HG03442 (cell line): ENCODE results near the gene TIPIN.
"Not testable (repeated sequence)": the region's sequence is repeated elsewhere in the genome, so short reads cannot be mapped to it uniquely, and the experiment has no call there.

Experiments
- ATAC-seq: cut with Tn5 transposase; IDR thresholded peaks from one replicate; pipeline ENCODE4 v1.9.1; 2021; ENCODE audit warnings: mild to moderate bottlenecking, moderate library complexity; ENCODE audit not compliant: unreplicated experiment

TIPIN gene

DNA sequence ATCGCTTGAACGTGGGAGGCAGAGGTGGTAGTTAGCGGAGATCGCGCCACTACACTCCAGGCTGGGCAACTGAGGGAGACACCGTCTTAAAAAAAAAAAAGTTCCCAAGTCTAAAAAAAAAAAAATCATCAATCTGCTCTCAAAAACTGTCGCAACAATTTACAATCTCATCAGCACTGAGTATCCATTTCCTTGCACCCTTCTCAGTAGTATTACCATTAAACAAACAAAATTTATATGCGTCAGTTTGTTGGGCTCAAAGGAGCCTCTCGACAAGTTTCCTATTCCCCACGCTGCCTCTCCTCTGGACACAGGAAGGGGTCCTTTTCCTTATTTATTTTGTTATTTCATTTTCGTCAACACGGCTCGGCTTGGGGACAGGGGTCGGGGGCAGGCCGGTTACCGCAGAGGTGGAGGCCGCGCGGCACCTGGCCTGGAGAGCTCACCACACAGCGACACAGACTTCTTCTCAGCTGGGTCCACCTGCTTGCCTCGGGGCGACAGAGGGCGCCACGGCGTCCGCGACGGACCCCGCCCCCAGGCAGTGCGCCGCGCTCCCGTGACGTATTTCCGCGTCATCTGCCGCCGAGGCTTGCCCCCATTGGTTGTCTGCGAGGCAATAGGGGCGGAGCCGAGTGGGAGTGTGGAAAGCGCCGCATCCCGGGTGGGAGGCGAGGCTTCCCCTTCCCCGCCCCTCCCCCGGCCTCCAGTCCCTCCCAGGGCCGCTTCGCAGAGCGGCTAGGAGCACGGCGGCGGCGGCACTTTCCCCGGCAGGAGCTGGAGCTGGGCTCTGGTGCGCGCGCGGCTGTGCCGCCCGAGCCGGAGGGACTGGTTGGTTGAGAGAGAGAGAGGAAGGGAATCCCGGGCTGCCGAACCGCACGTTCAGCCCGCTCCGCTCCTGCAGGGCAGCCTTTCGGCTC, 30.0 kb upstream of the TIPIN start, which contains the start of gene MAP2K1:
Gene MAP2K1 (plus strand): TSS at position 709 of the 920 bp plus-strand sequence. CDS start 436 bp downstream, outside the sequence.
- peak; percentile 79 for ATAC-seq

DNA sequence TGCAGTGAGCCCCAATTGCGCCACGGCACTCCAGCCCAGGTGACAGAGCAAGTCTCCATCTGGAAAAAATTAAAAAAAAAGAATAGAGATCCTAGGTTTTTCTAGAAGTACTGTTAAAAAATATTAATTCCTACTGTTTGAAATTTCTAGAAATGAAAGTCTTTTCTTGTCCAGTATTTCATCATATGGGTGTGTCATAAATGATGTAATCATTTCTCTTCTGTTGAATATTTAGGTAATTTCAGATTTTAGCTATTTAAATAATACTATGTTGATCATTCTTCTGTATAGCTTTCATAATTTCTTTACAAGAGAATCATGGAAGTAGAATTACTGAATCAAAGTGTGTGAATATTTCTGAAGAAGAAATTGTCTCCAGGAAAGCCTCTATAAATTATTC, 24.9 kb upstream of the TIPIN start:
- not testable (repeated sequence) for ATAC-seq

DNA sequence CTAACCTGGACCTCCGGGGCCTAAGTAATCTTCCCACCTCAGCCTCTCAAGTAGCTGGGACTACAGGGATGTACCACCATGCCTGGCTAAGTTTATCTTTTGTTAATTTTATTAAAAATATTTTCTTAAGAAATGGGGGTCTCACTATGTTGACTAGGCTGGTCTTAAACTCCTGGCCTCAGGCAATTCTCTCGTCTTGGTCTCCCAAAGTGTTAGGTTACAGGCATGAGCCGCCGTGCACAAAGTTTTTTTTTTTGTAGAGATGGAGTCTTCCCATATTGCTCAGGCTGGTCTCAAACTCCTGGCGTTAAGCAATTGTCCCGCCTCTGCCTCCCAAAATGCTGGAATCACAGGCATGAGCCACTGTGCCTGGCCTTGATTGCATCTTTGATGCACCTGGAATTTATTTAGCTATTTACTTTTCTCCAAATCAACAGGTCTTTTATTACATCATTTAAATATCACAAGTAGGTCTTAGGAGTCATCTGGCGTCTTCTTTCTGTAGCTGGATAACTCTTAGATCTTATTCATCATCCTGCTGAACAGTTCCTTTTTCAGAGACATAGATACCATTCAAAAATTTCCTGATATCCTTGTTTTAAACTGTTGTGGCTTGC, 22.4 kb upstream of the TIPIN start:
- ATAC-seq: no peak

DNA sequence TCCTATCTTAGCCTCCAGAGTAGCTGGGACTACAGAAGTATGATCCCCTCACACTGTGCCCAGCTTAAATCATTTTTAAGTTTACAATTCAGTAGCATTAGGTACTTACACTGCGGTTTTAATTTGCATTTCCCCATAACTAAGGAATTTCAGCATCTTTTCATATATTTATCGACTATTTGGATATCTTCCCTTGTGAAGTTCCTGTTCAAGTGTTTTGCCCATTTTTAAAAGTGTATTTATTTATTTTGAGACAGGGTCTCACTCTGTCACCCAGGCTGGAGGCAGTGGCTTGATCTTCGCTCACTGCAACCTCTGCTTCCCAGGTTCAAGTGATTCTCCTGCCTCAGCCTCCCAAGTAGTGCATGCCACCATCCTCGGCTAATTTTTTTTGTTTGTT, 17.7 kb upstream of the TIPIN start:
- ATAC-seq: no peak

DNA sequence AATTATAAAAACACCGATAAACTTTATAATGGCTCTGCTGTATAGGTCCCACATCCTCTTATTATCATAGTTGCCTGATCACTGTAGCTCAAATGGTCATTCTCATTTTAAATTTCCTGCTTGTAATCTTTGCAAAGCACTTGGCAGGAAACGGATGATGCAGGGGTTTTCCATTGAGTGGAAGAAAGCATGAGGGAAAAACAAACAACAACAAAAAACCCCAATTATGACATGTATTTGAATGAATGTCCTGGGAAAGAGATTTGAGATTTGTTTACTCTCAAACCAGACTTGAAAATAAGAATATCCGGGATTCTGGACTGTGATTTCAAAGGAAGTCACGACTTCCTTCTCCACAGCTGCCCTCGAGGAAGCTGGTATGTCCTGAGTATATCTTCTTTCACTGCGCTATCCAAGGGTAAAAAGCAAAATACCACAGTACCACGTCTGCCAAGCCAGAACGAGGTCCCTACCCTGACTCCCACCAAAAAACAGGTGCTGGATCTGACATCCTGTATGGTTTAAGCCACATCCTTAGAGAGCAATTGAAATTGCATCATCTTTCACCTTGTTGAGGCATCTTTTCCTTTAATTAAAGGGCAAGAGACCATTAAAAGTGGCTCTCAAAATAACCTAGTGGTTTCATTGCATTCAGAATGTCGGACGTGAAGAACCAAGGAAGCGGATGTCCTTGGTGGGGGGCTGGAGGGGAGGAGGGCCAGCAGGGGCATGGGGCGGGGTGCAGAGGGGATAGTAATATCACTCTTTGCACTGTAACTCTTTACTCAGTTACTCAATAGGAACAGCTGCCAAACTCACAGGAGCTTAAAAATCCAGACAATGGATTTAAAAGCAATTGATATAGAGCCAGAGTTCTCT, 13.5 kb upstream of the TIPIN start:
- no peak for ATAC-seq

DNA sequence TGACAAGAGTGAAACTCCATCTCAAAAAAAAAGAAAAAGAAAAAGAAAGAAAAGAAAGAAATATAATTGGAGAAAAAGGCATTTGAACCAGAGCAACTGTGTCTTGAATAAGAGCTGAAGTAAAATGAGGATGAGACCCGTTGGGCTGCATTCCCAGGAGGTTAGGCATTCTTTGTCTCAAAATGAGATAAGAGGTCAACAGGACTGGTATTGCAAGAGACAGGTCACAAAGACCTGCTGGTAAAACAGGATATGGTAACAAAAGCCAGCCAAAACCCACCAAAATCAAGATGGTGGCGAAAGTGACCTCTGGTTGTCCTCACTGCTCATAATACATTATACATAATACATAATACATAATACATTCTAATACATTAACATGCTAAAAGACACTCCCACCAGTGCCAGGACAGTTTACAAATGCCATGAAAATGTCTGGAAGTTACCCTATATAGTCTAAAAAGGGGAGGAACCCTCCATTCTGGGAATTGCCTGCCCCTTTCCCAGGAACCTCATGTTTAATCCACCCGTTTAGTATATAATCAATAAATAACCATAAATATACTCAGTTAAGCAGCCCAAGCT, 8.6 kb upstream of the TIPIN start:
- ATAC-seq: no peak

DNA sequence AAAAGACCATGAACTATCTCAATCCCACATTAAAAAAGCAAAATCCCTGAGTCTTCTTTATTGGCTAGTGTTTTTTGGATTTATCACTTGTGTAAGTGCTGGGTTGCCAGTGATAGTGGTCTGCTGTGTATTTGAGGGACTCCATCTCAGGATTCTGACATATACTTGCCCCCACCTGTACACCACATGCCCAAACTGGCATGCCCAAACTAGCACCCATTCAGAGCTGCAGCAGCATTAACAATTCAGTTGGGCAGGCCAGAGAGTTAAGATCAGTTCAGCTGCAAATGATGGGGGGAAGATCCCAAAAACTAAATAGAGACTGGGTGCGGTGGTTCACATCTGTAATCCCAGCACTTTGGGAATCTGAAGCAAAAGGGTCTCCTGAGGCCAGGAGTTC, 6.3 kb upstream of the TIPIN start:
- ATAC-seq: no peak

DNA sequence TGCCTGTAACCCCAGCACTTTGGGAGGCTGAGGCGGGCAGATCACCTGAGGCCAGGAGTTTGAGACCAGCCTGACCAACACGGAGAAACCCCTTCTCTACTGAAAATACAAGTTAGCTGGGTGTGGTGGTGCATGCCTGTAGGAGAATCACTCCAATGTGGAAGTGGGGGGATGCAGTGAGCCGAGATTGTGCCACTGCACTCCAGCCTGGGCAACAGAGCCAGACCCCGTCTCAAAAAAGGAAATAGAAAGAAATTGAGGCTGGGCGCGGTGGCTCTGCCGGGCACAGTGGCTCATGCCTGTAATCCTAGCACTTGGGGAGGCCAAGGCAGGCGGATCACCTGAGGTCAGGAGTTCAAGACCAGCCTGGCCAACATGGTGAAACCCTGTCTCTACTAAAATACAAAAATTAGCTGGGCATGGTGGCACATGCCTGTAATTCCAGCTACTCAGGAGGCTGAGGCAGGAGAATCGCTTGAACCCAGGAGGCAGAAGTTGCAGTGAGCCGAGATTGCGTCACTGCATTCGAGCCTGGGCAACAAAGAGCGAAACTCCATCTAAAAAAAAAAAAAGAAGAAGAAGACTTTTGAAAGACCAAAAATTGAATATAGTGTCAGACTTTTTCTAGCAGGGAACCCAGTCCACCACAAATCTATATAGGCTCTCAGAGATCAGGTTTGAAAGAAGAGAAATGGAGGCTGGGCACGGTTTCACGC, 5.4 kb upstream of the TIPIN start:
- ATAC-seq: not testable (repeated sequence)

DNA sequence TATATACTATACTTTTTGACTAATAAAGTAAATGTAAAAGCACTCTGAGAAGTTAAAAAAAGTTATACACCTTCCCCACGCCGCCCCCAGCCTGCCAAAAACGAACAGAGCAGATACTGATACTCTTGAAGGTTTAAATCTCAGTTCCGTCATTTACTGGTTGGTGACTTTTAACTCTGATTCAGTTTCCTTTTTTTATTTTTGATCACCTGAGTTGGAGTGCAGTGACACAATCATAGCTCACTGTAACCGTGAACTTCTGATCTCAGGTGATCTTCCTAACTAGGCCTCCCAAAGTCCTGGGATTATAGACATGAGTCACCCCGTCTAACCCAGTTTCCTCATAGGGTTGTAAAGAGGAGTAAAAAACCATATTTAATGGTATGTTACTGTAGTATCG, 3.3 kb upstream of the TIPIN start:
- ATAC-seq: peak; percentile 29

DNA sequence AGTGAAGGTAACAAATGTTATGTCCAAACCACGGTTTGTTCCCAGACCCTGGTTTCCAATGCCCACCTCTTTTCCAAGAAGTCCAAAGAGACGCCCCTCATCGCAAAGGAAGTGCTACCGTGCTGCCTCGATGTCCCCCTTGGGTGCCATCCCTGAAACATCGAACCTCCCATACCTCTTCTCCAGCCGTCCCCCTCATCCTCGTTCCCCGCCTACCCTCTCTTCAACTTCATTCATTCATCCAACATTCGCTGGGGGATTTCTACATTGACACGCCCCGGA, 467 bp downstream of the TIPIN start:
- no peak for ATAC-seq

DNA sequence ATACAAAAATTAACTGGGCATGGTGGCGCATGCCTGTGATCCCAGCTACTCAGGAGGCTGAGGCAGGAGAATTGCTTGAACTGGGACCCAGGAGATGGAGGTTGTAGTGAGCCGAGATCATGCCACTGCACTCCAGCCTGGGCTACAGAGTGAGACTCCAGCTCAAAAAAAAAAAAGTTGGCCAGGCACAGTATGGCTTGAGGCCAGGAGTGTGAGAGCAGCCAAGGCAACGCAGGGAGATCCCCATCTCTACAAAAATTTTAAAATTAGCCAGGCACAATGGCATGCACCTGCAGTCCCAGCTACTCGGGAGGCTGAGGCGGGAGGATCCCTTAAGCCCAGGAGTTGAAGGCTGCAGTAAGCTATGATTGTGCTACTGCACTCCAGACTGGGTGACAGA, 8.0 kb downstream of the TIPIN start:
- not testable (repeated sequence) for ATAC-seq

DNA sequence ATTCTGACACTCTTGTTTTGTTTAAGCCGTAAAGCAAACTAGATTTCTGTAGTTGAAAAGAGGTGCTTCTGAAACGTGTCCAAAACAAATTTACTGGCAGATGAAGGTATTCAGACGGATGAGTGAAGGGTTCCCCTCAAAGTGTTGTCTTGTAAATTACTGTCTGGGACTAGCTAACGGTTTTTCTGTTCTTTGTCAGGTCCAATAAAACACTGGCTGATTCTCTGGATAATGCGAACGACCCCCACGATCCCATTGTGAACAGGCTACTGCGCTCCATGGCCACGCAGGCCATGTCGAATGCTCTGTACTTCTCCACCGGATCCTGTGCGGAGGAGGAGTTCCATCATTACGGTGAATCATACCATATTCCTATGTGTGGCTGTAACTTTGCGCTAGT, 27.7 kb downstream of the TIPIN start:
- no peak for ATAC-seq

DNA sequence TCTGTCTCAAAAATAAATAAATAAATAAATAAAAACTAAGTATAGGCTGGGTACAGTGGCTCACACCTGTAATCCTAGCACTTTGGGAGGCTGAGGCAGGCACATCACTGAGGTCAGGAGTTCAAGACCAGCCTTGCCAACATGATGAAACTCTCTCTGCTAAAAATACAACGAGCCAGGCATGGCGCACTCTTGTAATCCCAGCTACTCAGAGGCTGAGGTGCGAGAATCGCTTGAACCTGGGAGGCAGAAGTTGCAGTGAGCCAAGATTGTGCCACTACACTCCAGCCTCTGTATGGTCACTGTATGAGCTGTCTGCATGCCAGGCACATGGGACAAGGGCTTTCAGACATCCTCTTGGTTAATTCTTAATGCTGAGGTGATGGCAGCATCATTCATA, 28.7 kb downstream of the TIPIN start:
- no peak for ATAC-seq

DNA sequence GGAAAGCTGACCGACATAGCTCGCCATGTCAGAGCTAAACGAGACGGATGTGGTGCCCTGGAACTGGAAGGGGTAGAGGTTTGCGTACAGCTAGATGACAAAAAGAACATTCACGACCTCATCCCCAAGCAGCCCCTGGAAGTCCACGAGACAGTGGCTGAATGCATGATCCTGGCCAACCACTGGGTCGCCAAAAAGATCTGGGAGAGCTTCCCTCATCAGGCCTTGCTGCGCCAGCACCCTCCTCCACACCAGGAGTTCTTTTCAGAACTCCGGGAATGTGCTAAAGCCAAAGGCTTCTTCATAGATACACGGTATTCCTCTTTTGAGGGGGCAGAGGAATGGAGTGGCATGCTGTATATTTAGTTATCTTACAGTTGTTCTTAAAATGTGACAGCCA, 30.4 kb downstream of the TIPIN start:
- ATAC-seq: no peak

DNA sequence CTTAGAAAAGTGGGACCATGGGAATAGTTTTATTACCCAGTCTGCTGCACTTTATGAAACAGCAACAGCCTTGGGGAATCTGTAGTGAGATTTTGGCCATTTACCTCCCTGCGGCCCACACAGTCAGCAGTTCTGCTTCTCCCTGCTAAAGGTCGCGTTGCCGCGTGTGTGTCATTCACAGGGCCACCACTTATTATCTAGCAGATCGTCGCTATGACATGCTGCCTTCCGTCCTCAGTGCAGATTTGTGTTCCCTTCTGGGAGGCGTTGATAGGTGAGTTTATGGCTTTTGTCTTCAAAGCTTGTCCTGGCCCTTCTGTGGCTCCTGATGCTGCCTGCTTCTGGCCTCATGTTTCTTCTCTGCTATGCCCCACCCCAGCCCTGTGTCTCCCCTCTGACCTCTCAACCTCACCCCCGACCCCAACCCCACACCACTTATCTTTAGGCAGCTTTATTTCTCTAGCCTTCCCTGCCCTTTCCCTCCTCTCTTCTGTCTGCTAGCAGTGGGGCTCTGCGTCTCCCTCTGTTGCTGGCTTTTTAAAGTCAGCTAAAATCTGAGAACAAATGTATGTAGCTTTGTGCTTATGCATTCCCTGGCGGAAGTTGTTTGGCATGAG, 33.1 kb downstream of the TIPIN start:
- ATAC-seq: no peak

DNA sequence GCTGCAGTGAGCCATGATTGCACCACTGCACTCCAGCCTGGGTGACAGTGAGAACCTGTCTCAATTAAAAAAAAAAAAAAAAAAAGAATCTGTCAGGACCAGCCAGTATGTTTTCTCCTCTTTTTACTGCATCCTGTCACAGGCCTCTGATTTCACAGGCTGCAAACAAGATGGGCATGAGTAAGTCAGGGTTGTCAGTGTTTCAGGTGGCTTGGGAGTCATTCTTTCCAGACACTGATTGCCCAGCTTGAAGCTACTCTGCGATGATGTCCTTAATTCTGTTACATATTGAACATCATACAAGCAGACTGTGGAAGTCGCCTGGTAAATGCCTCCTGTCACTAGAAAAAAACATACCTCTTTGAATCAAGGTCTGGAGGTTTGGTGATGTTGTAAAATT, 44.3 kb downstream of the TIPIN start:
- ATAC-seq: no peak

DNA sequence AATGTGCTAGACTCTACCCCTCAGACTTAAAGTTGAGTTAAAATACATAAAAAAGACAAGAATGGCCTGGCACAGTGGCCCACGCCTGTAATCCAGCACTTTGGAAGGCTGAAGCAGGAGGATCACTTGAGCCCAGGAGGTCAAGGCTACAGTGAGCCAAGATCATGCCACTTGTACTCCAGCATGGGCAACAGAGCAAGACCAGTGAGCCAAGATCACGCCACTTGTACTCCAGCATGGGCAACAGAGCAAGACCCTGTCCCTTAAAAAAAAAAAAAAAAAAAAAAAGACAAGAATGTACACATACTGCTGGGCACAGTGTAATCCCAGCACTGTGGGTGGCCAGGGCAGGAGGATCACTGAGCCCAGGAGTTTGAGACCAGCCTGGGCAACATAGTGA, 45.7 kb downstream of the TIPIN start:
- no peak for ATAC-seq

DNA sequence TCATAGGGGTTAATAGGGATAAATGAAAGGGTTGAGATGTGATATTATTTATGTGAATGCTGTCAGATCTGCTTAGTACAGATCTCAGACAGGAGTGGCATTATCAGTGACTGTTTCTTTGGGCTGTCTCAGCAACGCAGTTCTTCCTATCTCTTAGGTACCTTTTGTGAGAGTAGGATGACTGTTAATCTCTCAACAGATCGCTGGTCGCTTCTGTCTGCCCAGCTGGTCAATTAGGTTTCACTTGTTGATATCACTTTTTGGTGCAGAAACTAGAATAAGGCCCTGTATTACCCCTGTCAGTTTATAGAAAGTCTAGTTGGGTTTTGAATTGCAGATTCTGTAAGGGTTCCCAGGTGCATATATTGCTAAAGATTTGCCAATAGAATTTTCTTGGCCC, 46.7 kb downstream of the TIPIN start:
- no peak for ATAC-seq

DNA sequence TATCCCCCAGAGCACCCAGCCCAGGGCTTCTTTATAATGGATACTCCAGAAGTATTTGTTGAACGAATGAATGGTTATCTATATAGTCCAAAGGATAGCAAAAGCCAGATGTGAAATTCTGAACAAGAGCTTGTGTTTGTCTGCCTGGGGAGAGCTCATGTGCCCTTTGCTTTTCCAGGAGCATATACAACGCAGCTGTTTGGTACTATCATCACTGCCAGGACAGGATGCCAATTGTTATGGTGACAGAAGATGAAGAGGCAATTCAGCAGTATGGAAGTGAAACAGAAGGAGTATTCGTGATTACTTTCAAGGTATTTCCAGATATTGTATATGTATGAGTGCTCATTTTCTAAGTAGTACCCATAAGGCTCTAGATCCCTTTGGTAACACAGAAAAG, 48.0 kb downstream of the TIPIN start:
- ATAC-seq: no peak

DNA sequence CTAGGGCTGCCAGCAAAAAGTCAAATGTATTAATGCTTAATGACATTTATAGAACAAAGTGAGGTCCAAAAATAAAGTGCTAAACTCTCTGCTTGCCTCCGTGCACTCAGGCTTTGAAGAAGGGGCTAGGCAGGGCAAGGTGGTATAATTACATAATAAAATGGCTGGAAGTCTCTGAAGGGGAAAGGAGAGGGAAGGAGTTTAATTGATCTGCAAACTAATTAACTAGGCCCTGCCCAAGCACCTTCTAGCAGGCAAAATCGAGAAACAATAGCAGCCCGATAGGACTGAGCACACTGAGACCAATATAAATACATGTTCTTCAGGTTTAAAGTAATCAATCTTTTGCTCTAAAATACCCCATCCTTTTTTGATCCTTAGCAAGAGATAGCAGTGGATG, 50.1 kb downstream of the TIPIN start:
- ATAC-seq: no peak
